OCI-LY7 (cell line): ENCODE data around the gene SPG7. TPM values are rescaled to one million over a fixed set of nuclear protein-coding genes. Genes with fewer than 3 reads are reported as not detected.

Experiments used
- BruUV-seq: library from RNA; stranded (reverse); fragments of 400-500 nt; replicated peaks from 2 replicates; lab custom pipeline; 2021; lab: Mats Ljungman, UMichigan
- CTCF ChIA-PET: fragments of 300-600 bp; sonication (Branson Sonifier 250); formaldehyde crosslinking; loops from one replicate; lab custom pipeline; 2022; ENCODE audit warnings: antibody characterized with exemption; ENCODE audit not compliant: unreplicated experiment; lab: Charles Lee
- POLR2A ChIA-PET: fragments of 300-600 bp; sonication (Branson Sonifier 250); formaldehyde crosslinking; loops from one replicate; lab custom pipeline; 2022; ENCODE audit warnings: antibody characterized with exemption; lab: Charles Lee
- DNase-seq: peaks from one replicate; pipeline ENCODE4 v3.0.0-alpha.2; 2015; ENCODE audit warnings: low spot score
- H2AFZ ChIP-seq: fragments of 200-600 bp; sonication (generic), shearing (Covaris generic); 2 replicates; pipeline ENCODE4 v1.6.1; 2014; ENCODE audit warnings: mild to moderate bottlenecking, antibody characterized with exemption, low read length, moderate library complexity
- H3K27ac ChIP-seq: fragments of 200-600 bp; sonication (generic); 2 replicates; pipeline ENCODE4 v1.5.1; 2014; ENCODE audit warnings: mixed run types, low read depth, mild to moderate bottlenecking, moderate library complexity, low read length, inconsistent platforms; ENCODE audit not compliant: poor library complexity, severe bottlenecking
- H3K36me3 ChIP-seq: fragments of 200-600 bp; sonication (generic); 2 replicates; pipeline ENCODE4 v1.6.1; 2014; ENCODE audit warnings: mild to moderate bottlenecking, antibody characterized with exemption, low read length, moderate library complexity, mixed read lengths; ENCODE audit not compliant: insufficient read depth
- H3K4me1 ChIP-seq: fragments of 200-600 bp; sonication (generic); 2 replicates; pipeline ENCODE4 v1.5.1; 2014; ENCODE audit warnings: mild to moderate bottlenecking, low read length; ENCODE audit not compliant: insufficient read depth, poor library complexity, severe bottlenecking
- H3K4me2 ChIP-seq: fragments of 200-600 bp; sonication (generic); 2 replicates; pipeline ENCODE4 v1.6.1; 2014; ENCODE audit warnings: mild to moderate bottlenecking, low read length
- H3K4me3 ChIP-seq: fragments of 200-600 bp; sonication (generic); 2 replicates; pipeline ENCODE4 v1.5.1; 2014; ENCODE audit warnings: mild to moderate bottlenecking, low read depth, low read length; ENCODE audit not compliant: poor library complexity, severe bottlenecking
- H3K79me2 ChIP-seq: fragments of 200-600 bp; sonication (generic); 2 replicates; pipeline ENCODE4 v1.6.1; 2016; ENCODE audit warnings: low read depth, mild to moderate bottlenecking, low read length, moderate library complexity, mixed read lengths; ENCODE audit not compliant: insufficient read depth
- H3K9me2 ChIP-seq: fragments of 200-600 bp; sonication (generic); 2 replicates; pipeline ENCODE4 v1.6.1; 2016; ENCODE audit warnings: mild to moderate bottlenecking, low read length, mixed read lengths; ENCODE audit not compliant: insufficient read depth
- H3K9me3 ChIP-seq: fragments of 200-600 bp; sonication (generic); 2 replicates; pipeline ENCODE4 v1.6.1; 2014; ENCODE audit warnings: mild to moderate bottlenecking, mixed run types, low read length, mixed read lengths
- H4K20me1 ChIP-seq: fragments of 200-600 bp; sonication (generic); 2 replicates; pipeline ENCODE4 v1.6.1; 2014; ENCODE audit warnings: mild to moderate bottlenecking, antibody characterized with exemption, low read length, moderate library complexity, mixed read lengths; ENCODE audit not compliant: insufficient read depth
- EZH2phosphoT487 ChIP-seq: fragments of 200-600 bp; sonication (generic); IDR thresholded peaks from 2 replicates; pipeline ENCODE4 v1.6.1; 2018; ENCODE audit warnings: low read depth, borderline replicate concordance, mild to moderate bottlenecking, mixed run types, antibody characterized with exemption, low read length, moderate library complexity, mixed read lengths
- intact Hi-C: fragments of 100-400 bp; cut with micrococcal nuclease; formaldehyde crosslinking; loops from one replicate; pipeline ENCODE4 v1.10.0; 2022; ENCODE audit not compliant: unreplicated experiment
- total RNA-seq, 2 experiments: library from RNA; depleted of rRNA in 1 of 2; stranded (reverse); fragments of >200 nt in 1 of 2; shearing (Covaris generic) in 1 of 2; gene quantifications; 2 replicates each; pipeline ENCODE4 v1.2.3, GENCODE V29; 2014 to 2022
- TF ChIP-seq, protein P1 (sequence below): fragments of 200-600 bp; sonication (generic); conservative IDR thresholded peaks from 2 replicates; pipeline ENCODE4 v1.5.1; 2014; ENCODE audit warnings: mild to moderate bottlenecking, antibody characterized with exemption, low read length, moderate library complexity, mixed read lengths

Gene SPG7
- total RNA-seq, 2 experiments from 2014 or later = 92.7 to 121 TPM

DNA sequence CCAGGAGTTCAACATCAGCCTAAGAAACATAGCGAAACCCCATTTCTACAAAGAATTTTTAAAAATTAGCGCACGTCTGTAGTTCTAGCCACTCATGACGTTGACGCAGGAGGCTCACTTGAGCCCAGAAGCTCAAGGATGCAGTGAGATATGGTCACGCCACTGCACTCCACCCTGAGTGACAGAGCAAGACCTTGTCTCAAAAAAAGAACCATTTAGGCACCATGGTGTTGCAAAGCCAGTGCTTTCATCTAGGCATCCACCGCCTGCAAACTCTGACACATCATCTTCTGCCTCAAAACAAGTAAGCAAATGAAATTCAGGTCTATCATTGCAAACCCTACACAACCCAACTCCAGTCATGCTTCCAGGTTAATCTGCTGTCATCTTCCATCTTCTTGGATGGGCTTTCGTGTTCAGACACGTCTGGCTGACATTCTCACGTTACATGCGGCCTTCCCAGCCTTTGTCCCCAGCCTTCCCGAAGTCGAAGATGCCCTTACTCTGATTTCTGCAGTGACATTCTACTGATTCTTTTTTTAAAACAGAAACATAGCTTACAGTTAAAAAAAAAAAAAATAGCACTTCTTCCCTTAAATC is 26.7 kb upstream of the SPG7 start:
- Histone ChIP-seq H3K4me3 (no peak overlapping the region), H3K36me3 (peaks cover 36% of the 10 kb centered on the region; the same call in 1 of the 2 replicates), H4K20me1 (peaks cover 73% of the 10 kb centered on the region), H3K27ac (no peak overlapping the region), H3K9me2 (no peaks in the 10 kb centered on the region), H2AFZ (no peak overlapping the region), H3K79me2 (peaks cover 100% of the 10 kb centered on the region), H3K4me1 (peaks cover 100% of the 10 kb centered on the region), H3K9me3 (no peaks in the 10 kb centered on the region), H3K4me2 (peak overlapping the region; percentile 41)
- DNase-seq = no peak
- intact Hi-C loops = no loop called here
- TF ChIP-seq, protein P1, sequence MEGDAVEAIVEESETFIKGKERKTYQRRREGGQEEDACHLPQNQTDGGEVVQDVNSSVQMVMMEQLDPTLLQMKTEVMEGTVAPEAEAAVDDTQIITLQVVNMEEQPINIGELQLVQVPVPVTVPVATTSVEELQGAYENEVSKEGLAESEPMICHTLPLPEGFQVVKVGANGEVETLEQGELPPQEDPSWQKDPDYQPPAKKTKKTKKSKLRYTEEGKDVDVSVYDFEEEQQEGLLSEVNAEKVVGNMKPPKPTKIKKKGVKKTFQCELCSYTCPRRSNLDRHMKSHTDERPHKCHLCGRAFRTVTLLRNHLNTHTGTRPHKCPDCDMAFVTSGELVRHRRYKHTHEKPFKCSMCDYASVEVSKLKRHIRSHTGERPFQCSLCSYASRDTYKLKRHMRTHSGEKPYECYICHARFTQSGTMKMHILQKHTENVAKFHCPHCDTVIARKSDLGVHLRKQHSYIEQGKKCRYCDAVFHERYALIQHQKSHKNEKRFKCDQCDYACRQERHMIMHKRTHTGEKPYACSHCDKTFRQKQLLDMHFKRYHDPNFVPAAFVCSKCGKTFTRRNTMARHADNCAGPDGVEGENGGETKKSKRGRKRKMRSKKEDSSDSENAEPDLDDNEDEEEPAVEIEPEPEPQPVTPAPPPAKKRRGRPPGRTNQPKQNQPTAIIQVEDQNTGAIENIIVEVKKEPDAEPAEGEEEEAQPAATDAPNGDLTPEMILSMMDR = no peak
- no peak for TF ChIP-seq EZH2phosphoT487
- ChIA-PET POLR2A (interaction anchor here (0.7 kb wide), 1 partner anchor 23 kb away, joined by 4 read pairs; no protein-coding TSS in a partner anchor), CTCF (no interaction called here)
- BruUV-seq = no TSS peak

DNA sequence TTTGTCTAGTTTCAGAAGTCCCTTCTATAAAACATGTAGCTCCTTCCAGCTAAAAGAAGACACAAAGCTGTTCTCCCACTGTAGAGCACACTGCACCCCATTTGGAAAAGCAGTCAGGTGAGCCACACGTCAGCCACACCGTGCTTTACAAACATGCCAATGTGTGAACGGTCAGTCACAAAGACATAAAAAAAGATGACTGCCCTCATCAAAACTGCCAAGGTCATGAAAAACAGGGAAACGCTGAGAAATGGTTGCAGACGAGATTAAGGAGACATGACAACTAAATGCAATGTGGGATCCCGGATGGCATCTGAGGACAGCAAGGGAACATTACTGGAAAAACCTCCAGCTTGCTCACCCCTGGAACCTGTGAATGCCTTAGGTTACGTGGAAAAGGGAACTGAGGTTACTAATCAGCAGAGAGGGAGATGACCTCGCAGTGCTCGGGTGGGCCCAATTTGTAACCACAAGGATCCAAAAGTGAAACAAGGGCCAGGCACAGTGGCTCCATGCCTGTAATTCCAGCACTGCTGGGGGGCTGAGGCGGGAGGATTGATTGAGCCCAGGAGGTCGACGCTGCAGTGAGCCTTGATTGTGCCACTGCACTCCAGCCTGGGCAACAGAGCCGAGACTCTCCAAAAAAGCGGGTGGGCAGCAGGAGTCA is 25.9 kb upstream of the SPG7 start:
- peaks cover 41% of the 10 kb centered on the region for H3K36me3 ChIP-seq
- TF ChIP-seq, protein P1 = no peak
- TF ChIP-seq EZH2phosphoT487 = no peak
- DNase-seq = no peak
- H3K4me2 ChIP-seq = peak overlapping the region; percentile 41
- H4K20me1 ChIP-seq = peaks cover 74% of the 10 kb centered on the region
- peaks cover 100% of the 10 kb centered on the region for H3K79me2 ChIP-seq
- ChIA-PET CTCF (no interaction called here), POLR2A (interaction anchor here (0.7 kb wide), 1 partner anchor 23 kb away, joined by 4 read pairs; no protein-coding TSS in a partner anchor)
- H3K9me2 ChIP-seq = no peaks in the 10 kb centered on the region
- no TSS peak for BruUV-seq
- no peaks in the 10 kb centered on the region for H3K9me3 ChIP-seq
- peaks cover 98% of the 10 kb centered on the region for H3K4me1 ChIP-seq
- intact Hi-C loops = no loop called here
- no peak overlapping the region for H2AFZ ChIP-seq
- H3K27ac ChIP-seq = no peak overlapping the region
- no peak overlapping the region for H3K4me3 ChIP-seq

DNA sequence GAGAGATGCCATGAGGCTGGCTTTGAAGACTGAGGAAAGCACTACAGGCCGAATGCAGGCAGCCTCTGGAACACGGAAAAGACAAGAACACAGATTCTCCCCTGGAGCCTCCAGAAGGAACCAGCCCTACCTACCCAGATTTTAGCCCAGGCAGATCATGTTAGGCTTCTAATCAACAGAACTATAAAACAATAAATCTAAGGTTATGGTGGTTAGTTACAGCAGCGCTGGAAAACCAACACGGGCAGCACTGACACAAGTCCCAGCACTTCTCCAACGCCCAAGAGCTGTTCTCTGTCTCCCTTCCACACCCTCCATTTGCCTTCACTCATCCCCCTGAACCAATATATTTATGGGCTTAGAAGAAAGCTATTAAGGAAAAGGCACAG is 25.4 kb upstream of the SPG7 start:
- Histone ChIP-seq H3K9me3 (no peaks in the 10 kb centered on the region), H3K27ac (no peak overlapping the region), H3K4me3 (no peak overlapping the region), H2AFZ (no peak overlapping the region), H3K9me2 (no peaks in the 10 kb centered on the region), H3K36me3 (peaks cover 45% of the 10 kb centered on the region), H3K4me1 (peaks cover 98% of the 10 kb centered on the region), H3K79me2 (peaks cover 100% of the 10 kb centered on the region), H4K20me1 (peaks cover 74% of the 10 kb centered on the region), H3K4me2 (peak overlapping the region; percentile 41; the same call in 1 of the 2 replicates)
- intact Hi-C loops = no loop called here
- DNase-seq = no peak
- no TSS peak for BruUV-seq
- TF ChIP-seq EZH2phosphoT487 = no peak
- TF ChIP-seq, protein P1 = no peak
- ChIA-PET CTCF (no interaction called here), POLR2A (no interaction called here)
